G401.6 (cell line): ENCODE results near the gene DNAJB12.
"Not testable (repeated sequence)": the region's sequence is repeated elsewhere in the genome, so short reads cannot be mapped to it uniquely, and the experiment has no call there.

Source experiments
- FAIRE-seq: peaks from 2 replicates; lab custom pipeline; 2012; peaks lifted over from hg19 to GRCh38; lab: Jason Lieb, UNC

DNAJB12 gene

GRCh38 chr10:72354356-72355213, at the start of gene DNAJB12:
DNAJB12 (minus strand) TSS chr10:72354919; CDS start chr10:72354897, 22 bp downstream.
- FAIRE-seq, result peak; percentile 81

- not testable (repeated sequence) for FAIRE-seq
These were observed 40.9 kb upstream of the DNAJB12 start for GRCh38 chr10:72395581-72395980.

GRCh38 chr10:72392571-72392970, 37.9 kb upstream of the DNAJB12 start:
- FAIRE-seq, result no peak

GRCh38 chr10:72390764-72391163, 36.0 kb upstream of the DNAJB12 start:
- FAIRE-seq, result no peak

GRCh38 chr10:72389716-72390115, 35.0 kb upstream of the DNAJB12 start:
- no peak for FAIRE-seq

- no peak for FAIRE-seq
These were observed 34.3 kb upstream of the DNAJB12 start for GRCh38 chr10:72389014-72389413.

DNA sequence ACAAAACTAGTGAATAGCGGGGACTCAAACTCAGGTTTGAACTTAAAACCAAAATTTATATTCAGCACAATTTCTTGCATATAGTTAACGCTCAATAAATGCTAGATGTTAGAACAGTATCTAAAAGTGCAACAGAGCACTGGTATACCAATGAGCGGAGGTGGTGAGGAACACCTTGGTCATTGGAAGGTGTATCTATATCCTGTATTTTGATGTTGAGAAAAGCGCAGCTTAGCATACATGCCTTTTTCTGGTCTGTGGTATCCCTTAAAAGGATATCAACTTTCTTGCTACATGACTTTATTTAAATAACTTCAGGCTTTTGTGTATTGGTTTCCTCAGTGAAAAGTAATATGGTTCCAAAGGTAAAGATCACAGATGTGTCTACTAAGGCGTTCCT, 33.3 kb upstream of the DNAJB12 start:
- no peak for FAIRE-seq

- no peak for FAIRE-seq
These were observed 32.3 kb upstream of the DNAJB12 start for GRCh38 chr10:72386916-72387586.

DNA sequence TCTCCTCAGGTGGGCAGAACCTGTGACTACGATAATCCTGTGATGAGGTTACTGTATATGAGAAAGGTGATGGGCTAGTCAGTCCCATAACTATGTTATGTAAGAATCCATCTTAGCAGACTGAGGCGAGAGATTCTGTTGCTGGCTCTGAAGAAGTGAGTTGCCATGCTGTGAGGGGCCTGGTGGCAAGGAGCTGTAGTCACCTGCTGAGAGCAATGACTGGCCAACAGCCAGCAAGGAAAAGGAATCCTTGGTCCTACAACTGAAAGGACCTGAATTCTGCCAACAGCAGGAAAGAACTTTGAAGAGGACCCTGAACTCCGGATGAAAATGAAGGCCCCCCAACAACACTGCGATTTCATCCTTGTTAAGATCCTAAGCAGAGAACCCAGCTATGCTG, 31.0 kb upstream of the DNAJB12 start:
- no peak for FAIRE-seq

DNA sequence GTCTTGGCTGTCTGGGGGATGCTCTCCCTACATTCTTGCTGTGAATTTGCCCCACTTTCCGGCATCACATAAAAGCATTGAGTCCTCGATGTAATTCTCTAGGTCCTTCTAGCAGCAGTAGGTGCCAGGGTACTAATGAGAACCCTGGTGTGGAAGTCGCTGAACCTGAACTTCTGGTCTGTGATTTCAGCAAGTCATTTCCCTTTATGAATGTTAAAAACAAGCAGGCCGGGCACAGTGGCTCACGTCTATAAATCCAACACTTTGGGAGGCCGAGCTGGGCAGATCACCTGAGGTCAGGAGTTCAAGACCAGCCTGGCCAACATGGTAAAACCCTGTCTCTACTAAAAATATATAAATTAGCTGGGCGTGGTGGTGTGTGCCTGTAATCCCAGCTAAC, 30.3 kb upstream of the DNAJB12 start:
- FAIRE-seq, result not testable (repeated sequence)

DNA sequence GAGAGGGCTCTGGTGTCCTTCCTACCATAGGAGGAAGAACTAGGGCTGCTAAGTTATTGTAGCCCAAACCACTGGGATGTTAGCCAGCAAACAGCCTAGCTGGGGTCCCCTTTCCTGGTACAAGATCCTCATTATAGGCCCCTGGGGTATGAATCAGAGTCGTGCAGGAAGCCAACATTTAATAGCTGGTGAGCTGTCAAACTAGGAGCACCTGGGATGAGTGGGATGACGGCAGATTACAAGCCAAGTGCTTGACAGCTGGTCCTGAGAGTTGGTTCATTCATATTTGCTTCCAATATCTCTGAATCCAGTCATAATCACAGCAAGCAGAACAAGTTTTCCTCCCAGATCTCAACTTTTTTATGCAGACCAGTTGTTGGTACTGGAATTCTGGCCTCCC, 25.1 kb upstream of the DNAJB12 start:
- no peak for FAIRE-seq

- FAIRE-seq, result no peak
These were observed 24.3 kb upstream of the DNAJB12 start for GRCh38 chr10:72379062-72379461.

DNA sequence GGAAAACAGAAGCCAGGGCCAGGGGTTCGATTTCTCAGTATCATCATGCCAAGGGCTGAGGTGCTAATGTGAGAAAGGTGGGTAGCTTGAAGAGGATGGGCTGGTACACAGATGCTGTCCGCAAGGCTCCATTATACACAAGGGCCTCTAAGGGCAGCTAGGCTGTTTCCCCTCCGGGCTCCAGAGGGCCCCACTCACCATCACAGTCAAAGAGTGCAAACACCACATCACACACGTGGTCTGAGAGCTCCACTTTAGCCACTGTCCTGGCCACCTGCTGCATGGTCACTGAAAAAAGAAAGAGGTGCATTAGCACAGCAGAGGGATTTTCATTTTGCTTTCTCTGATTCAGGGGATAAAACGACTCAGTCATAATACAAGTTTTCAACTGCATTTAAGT, 20.9 kb upstream of the DNAJB12 start:
- no peak for FAIRE-seq

DNA sequence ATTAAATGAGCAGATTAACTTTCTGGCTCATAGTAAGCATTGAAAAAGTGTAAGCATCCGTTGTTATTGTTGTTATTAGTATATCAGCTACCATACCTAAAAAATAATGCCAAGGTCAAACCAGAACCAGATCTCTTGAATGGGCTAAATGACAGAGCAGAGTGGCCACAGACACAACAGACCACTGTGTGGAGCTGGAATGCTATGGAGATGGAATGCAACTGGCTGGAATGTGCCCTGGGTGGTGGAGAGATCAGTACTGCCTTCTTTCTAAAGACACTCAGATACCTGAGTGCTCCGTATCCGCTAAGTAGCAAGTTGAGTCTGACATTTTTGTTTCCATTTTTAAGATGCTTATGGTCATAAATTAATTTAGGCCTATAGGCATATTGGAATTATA, 20.5 kb upstream of the DNAJB12 start:
- no peak for FAIRE-seq

GRCh38 chr10:72370201-72370722, 15.5 kb upstream of the DNAJB12 start:
- FAIRE-seq, result no peak

- no peak for FAIRE-seq
These were observed 12.7 kb upstream of the DNAJB12 start for GRCh38 chr10:72367301-72367960.

DNA sequence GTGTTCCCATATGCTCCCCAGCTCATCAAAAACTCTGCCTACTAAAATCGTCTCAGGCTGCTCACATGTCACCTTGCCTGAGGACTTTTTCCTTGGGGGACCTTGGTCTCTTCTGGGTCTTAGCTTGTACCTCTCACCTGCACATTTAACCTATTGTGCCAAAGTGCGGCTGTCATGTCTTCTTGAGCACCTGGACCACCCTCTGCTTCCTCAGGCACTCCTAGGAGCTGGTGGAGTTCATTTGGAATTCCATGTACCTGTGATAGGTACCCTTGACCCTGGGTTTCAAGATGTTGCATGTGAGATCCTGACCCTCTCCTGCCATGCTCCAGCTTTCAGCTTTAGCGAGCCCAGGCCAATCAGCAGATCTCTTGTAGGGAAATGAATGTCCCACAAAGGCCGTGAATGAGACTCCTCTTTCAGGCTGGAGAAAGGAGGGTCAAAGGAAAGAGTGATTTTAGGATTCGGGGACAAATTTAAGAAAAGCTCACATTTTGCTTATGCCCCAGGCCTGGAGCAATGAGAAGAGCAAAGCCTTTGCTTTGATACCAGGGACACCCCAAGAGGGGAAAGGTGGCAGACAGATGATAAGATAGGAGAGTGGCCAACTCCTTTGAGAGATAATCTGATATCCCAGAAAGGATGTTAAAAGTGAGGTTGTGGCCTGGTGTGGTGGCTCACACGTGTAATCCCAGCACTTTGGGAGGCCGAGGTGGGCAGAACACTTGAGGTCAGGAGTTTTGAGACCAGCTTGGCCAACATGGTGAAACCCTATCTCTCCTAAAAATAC, 10.6 kb upstream of the DNAJB12 start:
- no peak for FAIRE-seq

DNA sequence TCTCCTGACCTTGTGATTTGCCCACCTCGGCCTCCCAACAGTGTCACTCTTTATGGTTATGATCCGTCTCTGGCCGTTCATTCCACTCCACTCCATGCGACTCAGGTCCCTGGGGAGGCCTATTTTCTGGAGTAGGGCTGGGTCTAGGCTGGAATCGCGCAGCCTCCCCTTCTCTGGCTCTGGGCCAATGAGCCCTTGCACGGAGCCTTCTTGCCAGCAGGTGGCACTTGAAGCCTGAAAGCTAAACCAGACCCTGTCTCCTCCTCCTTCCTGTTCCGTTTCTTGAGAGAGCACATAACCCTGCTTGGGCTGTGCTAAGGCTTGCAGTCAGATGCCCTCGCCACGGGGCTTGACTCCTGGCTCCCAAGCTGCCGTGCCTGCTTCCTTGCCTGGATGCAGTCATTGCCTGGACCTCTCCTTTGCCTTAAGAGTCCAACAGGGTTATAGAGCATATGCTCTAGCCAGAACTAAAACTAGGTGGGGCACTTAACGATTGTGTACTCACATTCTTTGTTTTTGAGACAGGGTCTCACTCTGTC, 9.6 kb upstream of the DNAJB12 start:
- peak; percentile 44 for FAIRE-seq

- FAIRE-seq, result no peak
These were observed 2.3 kb upstream of the DNAJB12 start for GRCh38 chr10:72356987-72357386.

GRCh38 chr10:72356115-72356514, 1.4 kb upstream of the DNAJB12 start:
- FAIRE-seq, result no peak

- FAIRE-seq, result no peak
These were observed 466 bp upstream of the DNAJB12 start for GRCh38 chr10:72355214-72355555.

- FAIRE-seq, result no peak
These were observed 759 bp downstream of the DNAJB12 start for GRCh38 chr10:72353965-72354355.
